Measurements from ENCODE around the gene ADGRL1. TPM values are rescaled to one million over a fixed set of nuclear protein-coding genes. Genes with fewer than 3 reads are reported as not detected.

Gene ADGRL1
- total RNA-seq, 1 donor from 2014 or later: 26.0 TPM

DNA sequence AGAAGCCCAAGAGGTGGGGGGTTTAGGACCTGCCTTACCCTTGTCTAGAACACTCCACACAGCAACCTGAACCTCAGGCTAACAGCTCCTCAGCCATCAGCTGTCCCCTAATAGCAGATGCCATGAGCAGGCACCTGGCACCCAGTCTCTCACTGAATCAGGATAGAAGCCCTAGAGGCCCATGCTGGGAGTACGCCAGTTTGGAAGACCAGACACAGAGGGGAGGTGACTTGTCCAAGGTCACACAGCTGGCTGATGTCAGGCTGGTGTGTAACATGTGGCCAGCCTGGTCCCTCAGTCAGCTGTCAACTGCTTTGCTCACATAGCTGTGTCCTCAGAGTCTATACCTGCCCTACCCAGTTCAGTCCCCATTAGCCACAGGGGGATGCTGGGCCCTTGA, 102.7 kb downstream of the ADGRL1 start:
- TF ChIP-seq, protein P1, sequence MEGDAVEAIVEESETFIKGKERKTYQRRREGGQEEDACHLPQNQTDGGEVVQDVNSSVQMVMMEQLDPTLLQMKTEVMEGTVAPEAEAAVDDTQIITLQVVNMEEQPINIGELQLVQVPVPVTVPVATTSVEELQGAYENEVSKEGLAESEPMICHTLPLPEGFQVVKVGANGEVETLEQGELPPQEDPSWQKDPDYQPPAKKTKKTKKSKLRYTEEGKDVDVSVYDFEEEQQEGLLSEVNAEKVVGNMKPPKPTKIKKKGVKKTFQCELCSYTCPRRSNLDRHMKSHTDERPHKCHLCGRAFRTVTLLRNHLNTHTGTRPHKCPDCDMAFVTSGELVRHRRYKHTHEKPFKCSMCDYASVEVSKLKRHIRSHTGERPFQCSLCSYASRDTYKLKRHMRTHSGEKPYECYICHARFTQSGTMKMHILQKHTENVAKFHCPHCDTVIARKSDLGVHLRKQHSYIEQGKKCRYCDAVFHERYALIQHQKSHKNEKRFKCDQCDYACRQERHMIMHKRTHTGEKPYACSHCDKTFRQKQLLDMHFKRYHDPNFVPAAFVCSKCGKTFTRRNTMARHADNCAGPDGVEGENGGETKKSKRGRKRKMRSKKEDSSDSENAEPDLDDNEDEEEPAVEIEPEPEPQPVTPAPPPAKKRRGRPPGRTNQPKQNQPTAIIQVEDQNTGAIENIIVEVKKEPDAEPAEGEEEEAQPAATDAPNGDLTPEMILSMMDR (IDR thresholded peaks at IDR 0.05): no peak
- no peaks in the 10 kb centered on the region for H3K27me3 ChIP-seq
- intact Hi-C loops (cut with DNase I): no loop called here
- DNase-seq (ENCODE audit: low spot score in 2 of 2): no peak
- H3K9me3 ChIP-seq: no peaks in the 10 kb centered on the region
- H3K4me1 ChIP-seq: peaks cover 0 to 15% of the 10 kb centered on the region in 2 donors
- H3K4me3 ChIP-seq: no peak overlapping the region
- H3K36me3 ChIP-seq: peaks cover 79 to 81% of the 10 kb centered on the region in 2 donors
- H3K27ac ChIP-seq: no peak overlapping the region

DNA sequence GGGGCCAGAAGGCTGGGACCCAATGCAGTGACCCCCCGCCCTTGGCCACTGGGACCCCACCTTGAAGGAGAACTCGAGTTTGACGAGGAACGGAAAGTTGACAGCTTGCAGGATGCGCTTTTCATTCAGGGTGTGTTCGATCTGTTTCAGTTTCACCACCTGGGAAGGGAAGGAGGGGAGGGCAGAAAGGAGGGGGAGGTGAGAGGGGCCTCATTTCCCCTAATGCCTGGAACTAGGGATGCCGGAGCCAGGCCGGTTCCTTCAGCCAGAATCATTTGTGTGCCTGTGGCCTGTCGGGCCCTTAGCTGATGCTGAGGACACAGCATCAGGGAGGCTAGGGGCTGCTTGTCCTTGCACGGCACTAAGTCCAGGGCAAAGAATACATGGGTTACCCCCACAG, 103.2 kb downstream of the ADGRL1 start:
- no peak overlapping the region for H3K4me3 ChIP-seq
- H3K27me3 ChIP-seq: no peaks in the 10 kb centered on the region
- H3K27ac ChIP-seq: peak overlapping the region in 1 of 2 donors; percentile 30
- peaks cover 0 to 9% of the 10 kb centered on the region in 2 donors for H3K4me1 ChIP-seq
- TF ChIP-seq, protein P1 (IDR thresholded peaks at IDR 0.05): no peak
- H3K36me3 ChIP-seq: peaks cover 85 to 86% of the 10 kb centered on the region in 2 donors
- no peak for DNase-seq (ENCODE audit: low spot score in 2 of 2)
- H3K9me3 ChIP-seq: no peaks in the 10 kb centered on the region
- intact Hi-C loops (cut with DNase I): no loop called here

DNA sequence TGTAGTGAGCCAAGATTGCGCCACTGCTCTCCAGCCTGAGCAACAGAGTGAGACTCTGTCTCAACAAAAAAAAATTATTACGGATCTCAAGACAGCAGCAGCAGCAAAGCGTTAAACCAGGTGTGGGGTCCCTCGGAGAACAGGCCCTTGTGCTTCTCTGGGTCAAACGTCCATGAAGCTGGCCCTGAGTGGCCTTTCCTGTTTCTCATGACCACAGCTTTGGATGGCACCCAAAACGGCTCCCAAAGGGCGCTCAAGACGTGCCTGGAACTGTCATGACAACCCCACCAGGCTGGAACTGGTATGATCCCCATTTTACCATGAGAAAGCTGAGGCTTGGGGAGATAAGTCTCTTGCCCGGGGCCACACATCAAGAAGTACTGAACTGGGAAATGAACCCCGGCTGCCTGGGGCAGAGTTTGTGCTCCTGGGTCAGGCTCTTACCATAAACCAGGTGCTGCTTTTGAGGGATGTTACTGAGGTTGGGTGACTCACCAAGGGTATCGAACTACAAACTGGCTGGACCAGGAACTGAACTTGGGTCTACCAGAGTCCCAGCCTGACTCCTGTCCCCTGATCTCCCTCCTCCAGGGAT, 103.8 kb downstream of the ADGRL1 start:
- peak overlapping the region in 1 of 2 donors; percentile 30 for H3K27ac ChIP-seq
- intact Hi-C loops (cut with DNase I): no loop called here
- H3K4me1 ChIP-seq: peaks cover 0 to 4% of the 10 kb centered on the region in 2 donors
- no peak overlapping the region for H3K4me3 ChIP-seq
- H3K9me3 ChIP-seq: no peaks in the 10 kb centered on the region
- no peak for DNase-seq (ENCODE audit: low spot score in 2 of 2)
- TF ChIP-seq, protein P1 (IDR thresholded peaks at IDR 0.05): no peak
- peaks cover 91 to 92% of the 10 kb centered on the region in 2 donors for H3K36me3 ChIP-seq
- no peaks in the 10 kb centered on the region for H3K27me3 ChIP-seq

DNA sequence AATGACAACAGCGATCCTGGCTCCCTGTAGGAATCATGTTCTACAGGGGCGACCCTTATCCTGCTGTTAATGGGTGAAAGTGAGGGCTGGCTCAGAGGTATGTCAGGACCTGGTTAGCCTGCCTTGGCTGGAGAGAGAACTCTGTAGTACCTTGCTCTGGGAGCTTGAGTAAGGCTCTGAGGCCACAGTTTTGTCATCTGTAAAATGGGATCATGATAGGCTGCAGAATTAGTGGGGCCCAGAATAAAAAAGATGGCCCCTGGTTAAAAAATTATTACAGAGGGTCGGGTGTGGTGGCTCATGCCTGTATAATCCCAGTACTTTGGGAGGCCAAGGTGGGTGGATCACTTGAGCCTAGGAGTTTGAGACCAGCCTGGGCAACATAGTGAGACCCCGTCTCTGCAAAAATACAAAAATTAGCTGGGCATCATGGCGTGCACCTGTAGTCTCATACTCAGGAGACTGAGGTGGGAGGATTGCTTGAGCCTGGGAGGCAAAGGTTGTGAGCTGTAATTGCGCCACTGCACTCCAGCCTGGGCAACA, 104.9 kb downstream of the ADGRL1 start:
- no peak overlapping the region for H3K27ac ChIP-seq
- TF ChIP-seq, protein P1 (IDR thresholded peaks at IDR 0.05): no peak
- peaks cover 91 to 95% of the 10 kb centered on the region in 2 donors for H3K36me3 ChIP-seq
- intact Hi-C loops (cut with DNase I): no loop called here
- no peaks in the 10 kb centered on the region for H3K9me3 ChIP-seq
- no peak for DNase-seq (ENCODE audit: low spot score in 2 of 2)
- no peak overlapping the region for H3K4me3 ChIP-seq
- H3K4me1 ChIP-seq: no peaks in the 10 kb centered on the region
- H3K27me3 ChIP-seq: no peaks in the 10 kb centered on the region

Other genes starting within 250 kb of the ADGRL1 start
- gene RFX1, start 199.8 kb downstream of the ADGRL1 start, total RNA-seq: 3.3 TPM
- not detected for gene RLN3, start 178.0 kb downstream of the ADGRL1 start, total RNA-seq
- 4.2 TPM for gene IL27RA, start 174.4 kb downstream of the ADGRL1 start, total RNA-seq
- 1.7 TPM for gene PALM3, start 144.1 kb downstream of the ADGRL1 start, total RNA-seq
- gene MISP3, start 133.4 kb downstream of the ADGRL1 start, total RNA-seq: 6.0 TPM
- not detected for gene C19orf67, start 120.4 kb downstream of the ADGRL1 start, total RNA-seq
- 9.4 TPM for gene SAMD1, start 115.4 kb downstream of the ADGRL1 start, total RNA-seq
- 92.6 TPM for gene PRKACA, start 88.4 kb downstream of the ADGRL1 start, total RNA-seq
- 7.8 TPM for gene ASF1B, start 69.6 kb downstream of the ADGRL1 start, total RNA-seq
- 201 TPM for gene ADGRE5, start 175.3 kb upstream of the ADGRL1 start, total RNA-seq
- 83.4 TPM for gene DDX39A, start 213.2 kb upstream of the ADGRL1 start, total RNA-seq
- 231 TPM for gene PKN1, start 227.1 kb upstream of the ADGRL1 start, total RNA-seq

All from ascending aorta (tissue), 2 donors.